ENCODE results near the gene CD22. TPM values are rescaled to one million over a fixed set of nuclear protein-coding genes. Genes with fewer than 3 reads are reported as not detected.

The CD22 gene
- polyA plus RNA-seq, 3 donors = 0.67 to 2.1 (median 0.88) TPM

DNA sequence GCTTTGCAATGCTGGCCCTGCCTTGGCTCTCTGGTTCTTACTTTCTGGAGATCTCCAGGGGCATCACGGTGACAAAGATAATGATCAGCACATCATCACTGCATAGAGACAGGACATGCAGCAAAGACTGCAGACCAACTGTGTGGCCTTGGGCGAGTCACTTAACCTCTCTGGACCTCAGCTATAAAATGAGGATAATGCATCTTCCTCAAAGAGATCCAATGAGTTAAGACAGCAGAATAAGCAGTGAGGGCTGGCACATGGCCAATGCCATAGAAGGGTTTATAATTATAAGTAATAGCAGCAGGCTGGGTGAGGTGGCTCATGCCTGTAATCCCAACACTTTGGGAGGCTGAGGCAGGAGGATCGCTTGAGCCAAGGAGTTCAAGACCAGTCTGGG is 34.7 kb upstream of the CD22 start:
- WGBS, 3 donors = 65 to 72% (median 66%) methylated on average over 3 of the region's 3 CpGs
- no peak overlapping the region for H3K27ac ChIP-seq (ENCODE audit: low read depth, low read length)

DNA sequence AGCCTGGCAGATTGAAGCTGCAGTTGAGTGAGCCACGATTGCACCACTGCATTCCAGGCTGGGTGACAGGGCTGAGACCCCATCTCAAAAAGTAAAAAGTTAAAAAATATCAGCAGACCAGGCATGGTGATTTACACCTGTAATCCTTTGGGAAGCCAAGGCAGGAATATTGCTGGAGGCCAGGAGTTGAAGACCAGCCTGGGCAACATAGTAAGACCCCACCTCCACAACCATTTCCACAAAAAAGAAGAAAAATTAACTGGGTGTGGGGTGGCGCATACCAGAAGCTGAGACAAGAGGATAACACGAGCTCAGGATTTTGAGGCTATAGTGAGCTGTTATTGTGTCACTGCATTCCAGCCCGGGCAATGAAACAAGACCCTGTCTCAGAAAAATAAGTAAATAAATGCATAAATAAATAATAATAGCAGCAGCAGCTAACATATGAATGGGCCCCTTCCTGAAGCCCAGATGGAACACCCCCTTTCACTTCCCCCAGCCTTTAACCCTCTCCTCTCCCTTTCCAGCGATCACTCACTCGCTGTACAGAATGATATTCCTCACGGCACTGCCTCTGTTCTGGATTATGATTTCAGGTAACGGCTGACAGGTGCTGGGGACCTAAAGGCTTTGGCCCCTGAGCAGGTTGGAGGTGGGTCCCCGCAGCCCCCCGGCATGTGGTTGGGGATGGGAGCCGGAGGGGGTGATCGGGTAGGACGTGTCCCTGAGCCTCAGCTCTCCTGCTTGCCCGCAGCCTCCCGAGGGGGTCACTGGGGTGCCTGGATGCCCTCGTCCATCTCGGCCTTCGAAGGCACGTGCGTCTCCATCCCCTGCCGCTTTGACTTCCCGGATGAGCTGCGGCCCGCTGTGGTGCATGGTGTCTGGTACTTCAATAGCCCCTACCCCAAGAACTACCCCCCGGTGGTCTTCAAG is 33.9 kb upstream of the CD22 start:
- no peak overlapping the region for H3K27ac ChIP-seq (ENCODE audit: low read depth, low read length)
- 45 to 63% (median 47%) methylated on average over 24 to 25 of the region's 25 CpGs for WGBS, 3 donors

DNA sequence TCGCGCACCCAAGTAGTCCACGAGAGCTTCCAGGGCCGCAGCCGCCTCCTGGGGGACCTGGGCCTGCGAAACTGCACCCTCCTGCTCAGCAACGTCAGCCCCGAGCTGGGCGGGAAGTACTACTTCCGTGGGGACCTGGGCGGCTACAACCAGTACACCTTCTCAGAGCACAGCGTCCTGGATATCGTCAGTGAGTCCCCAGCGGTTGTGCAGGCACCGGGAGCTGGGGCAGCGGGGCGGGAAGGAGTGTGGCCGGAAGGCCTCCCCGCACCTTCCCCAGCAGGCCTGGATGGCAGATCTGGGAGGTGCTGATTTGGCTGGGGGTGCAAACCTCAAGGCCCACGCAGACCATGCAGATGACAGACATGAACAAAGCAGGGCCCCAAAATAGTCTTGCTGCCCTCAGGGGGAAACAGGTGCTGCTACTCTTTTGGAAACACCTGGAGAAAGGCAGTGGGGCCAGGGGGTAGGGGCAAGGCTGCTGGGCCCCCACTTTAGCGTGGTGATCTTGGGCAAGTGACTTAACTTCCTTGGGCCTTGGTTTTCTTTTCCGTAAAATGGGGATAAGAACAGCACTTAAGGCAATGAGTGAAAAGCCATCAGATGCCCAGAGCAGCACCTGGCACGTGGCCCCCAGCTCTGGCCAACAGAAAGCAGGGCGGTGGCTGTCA is 33.1 kb upstream of the CD22 start:
- WGBS, 3 donors = 40 to 67% (median 43%) methylated on average over 24 of the region's 24 CpGs
- no peak overlapping the region for H3K27ac ChIP-seq (ENCODE audit: low read depth, low read length)

DNA sequence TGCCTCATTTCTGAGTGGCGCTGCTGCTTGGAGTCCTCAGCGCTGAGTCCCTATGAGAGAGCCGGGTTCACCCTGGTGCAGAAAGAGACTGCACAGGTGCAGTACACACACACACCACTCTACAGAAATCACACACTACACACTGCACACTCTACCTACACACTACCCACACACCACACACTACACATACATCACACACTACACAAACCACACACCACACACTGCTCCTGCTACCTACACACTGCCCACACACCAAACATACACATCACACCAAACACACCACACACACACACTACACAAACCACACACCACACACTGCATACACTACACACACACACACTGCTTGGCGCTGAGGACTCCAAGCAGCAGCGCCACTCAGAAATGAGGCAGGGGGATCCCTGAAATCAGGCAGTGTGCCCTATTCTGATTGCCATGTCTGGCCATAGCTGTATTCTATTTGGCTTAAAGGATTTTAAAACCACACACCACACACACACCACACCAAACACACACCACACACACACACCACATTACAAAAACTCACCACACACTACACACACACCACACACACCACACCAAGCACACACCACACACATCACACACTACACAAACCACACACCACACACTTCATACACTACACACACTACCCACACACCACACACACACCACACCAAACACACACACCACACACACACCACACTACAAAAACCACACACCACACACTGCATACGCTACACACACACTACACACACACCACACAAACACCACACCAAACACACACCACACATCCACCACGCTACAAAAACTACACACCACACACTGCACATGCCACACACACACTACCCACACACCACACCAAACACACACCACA is 32.1 kb upstream of the CD22 start:
- H3K27ac ChIP-seq (ENCODE audit: low read depth, low read length) = no peak overlapping the region
- WGBS, 3 donors = 86 to 93% (median 91%) methylated on average over 7 of the region's 7 CpGs

DNA sequence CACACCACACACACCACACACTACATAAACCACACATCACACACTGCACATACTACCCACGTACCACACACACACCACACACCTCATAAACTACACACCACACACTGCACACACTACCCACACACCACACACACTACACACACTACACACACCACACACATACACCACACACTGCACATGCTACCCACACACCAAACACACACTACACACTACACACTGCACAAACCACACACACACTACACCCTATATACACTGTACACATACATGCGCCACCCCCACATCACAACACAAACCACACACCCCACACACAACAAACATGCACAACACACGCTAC is 31.5 kb upstream of the CD22 start:
- no peak overlapping the region for H3K27ac ChIP-seq (ENCODE audit: low read depth, low read length)
- 94% methylated on average over 3 of the region's 3 CpGs for WGBS, 3 donors

DNA sequence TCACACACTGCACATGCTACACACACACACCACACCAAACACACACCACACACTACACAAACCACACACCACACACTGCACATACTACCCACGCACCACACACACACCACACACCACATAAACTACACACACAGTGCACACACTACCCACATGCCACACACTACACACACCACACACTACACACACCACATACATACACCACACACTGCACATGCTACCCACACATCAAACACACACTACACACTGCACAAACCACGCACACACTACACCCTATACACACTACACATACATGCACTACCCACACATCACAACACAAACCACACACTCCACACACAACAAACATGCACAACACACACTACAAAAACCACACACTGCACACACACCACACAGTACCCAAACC is 31.1 kb upstream of the CD22 start:
- no peak overlapping the region for H3K27ac ChIP-seq (ENCODE audit: low read depth, low read length)
- 93 to 99% (median 98%) methylated on average over 2 of the region's 2 CpGs for WGBS, 3 donors

DNA sequence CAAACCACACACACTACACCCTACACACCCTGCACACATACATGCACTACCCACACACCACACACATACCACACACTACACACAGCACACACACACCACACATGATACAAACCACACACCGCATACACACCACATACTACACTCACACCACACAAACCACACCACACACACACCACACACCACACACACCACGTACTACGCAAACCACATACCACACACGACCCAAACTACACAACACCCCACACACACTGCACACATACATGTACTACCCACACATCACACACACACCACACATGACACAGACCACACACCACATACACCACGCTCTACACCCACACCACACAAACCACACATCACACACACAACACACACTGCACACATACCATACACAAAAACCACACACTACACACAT is 30.4 kb upstream of the CD22 start:
- 92 to 93% (median 92%) methylated on average over 5 of the region's 5 CpGs for WGBS, 3 donors
- H3K27ac ChIP-seq (ENCODE audit: low read depth, low read length) = no peak overlapping the region

DNA sequence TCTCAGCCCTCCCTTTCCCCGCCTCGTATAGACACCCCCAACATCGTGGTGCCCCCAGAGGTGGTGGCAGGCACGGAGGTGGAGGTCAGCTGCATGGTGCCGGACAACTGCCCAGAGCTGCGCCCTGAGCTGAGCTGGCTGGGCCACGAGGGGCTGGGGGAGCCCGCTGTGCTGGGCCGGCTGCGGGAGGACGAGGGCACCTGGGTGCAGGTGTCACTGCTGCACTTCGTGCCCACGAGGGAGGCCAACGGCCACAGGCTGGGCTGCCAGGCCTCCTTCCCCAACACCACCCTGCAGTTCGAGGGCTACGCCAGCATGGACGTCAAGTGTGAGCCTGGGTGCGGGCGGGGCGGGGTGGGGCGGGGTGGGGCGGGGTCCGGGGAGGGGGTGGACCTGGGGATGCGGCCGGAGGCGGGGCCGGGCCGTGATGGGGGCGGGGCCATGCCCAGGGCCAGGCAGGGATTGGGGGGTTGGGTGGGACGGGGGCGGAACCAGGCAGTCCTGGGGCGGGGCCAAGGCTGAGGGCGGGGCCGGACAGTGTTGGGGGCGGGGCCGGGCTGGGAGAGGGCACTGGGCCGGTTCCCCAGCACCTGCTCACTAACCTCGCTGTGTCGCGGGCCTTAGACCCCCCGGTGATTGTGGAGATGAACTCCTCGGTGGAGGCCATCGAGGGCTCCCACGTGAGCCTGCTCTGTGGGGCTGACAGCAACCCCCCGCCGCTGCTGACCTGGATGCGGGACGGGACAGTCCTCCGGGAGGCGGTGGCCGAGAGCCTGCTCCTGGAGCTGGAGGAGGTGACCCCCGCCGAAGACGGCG is 29.3 kb upstream of the CD22 start:
- WGBS, 3 donors = 42 to 56% (median 56%) methylated on average over 45 to 54 of the region's 55 CpGs
- no peak overlapping the region for H3K27ac ChIP-seq (ENCODE audit: low read depth, low read length)

DNA sequence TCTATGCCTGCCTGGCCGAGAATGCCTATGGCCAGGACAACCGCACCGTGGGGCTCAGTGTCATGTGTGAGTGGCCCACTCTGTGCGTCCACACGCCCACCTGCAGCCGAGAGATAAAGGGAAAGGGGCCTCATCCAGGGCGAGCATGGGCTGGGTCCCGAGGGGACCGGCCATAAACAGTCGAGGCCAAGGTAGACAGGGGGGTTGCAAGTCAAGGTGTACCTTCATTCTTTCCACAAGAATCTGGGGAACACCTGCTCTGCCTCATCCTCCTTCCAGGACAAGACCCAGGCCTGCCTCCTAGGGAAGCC is 28.7 kb upstream of the CD22 start:
- H3K27ac ChIP-seq (ENCODE audit: low read depth, low read length) = no peak overlapping the region
- WGBS, 3 donors = 83 to 88% (median 86%) methylated on average over 10 of the region's 10 CpGs

DNA sequence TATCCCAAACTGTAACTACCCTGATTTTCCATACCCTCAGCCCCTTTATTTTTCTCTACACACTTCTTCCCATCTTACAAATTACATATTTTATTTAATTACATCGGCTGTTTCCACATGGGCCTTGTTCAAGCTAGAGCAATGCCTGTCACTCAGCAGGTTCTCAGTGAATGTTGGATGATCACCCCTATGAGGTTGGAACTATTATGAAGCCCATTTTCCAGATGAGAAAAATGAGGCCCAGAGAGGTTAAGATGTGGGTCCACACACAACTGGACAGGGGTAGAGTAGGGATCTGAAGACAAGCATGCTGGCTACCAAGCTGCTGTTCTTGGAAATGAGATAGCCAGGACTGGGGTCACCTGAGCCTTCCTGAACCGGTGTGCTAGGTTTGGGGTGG is 27.0 kb upstream of the CD22 start:
- no peak overlapping the region for H3K27ac ChIP-seq (ENCODE audit: low read depth, low read length)
- 93 to 99% (median 94%) methylated on average over 2 of the region's 2 CpGs for WGBS, 3 donors

DNA sequence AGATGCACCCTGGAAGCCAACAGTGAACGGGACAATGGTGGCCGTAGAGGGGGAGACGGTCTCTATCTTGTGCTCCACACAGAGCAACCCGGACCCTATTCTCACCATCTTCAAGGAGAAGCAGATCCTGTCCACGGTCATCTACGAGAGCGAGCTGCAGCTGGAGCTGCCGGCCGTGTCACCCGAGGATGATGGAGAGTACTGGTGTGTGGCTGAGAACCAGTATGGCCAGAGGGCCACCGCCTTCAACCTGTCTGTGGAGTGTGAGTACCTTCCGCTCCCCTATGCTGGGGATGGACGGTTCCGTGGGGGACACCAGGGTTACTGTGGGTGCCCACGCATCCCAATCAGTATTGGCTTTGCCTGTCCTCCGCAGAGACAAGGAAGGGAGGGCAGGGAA is 26.5 kb upstream of the CD22 start:
- H3K27ac ChIP-seq (ENCODE audit: low read depth, low read length) = no peak overlapping the region
- 84 to 89% (median 86%) methylated on average over 16 of the region's 16 CpGs for WGBS, 3 donors

DNA sequence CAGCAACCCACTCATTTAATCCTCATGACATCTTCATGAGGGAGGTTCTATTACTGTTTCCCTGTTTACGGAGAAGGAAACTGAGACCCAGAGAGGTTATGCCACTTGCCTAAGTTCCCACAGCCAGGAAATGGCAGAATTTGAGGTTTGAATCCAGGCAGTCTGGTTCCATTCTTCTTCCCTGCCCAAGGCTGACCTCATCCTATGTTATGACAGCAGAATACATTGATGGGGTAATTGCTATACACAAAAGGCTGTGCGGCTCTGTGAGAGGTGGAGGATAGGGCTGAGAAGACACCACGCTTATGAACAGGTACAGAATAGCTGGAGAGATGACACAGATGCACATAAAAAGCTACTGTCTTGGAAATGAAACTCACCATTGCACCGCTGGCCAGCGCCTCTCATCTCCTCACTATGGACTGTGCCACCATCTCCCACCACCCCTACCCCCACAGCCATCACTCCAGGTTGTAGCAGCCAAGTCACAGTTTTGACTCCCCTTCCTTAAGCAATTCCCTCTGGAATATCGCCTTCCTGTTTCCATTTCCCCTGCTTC is 25.6 kb upstream of the CD22 start:
- WGBS, 3 donors = 76 to 89% (median 77%) methylated on average over 6 of the region's 6 CpGs
- H3K27ac ChIP-seq (ENCODE audit: low read depth, low read length) = no peak overlapping the region

DNA sequence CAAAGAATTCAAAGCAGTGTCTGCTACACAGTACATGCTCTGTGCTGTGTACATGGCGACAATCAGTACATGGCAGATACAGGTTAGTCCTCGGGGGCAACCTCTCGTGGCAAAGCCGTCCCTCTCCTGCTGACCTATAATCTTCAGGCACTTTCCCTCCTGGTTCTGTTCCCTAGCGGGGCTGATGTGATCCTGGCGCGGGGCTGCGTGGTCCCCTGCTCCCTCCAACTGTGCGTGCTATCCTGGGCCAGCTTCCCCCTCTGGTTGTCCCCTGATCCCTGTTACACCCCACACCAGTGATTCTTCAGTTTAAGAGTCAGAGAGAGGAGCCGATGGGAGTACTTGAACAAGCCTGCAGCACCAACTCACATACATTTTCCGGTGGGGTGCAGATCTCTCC is 25.0 kb upstream of the CD22 start:
- H3K27ac ChIP-seq (ENCODE audit: low read depth, low read length) = no peak overlapping the region
- 77 to 88% (median 85%) methylated on average over 11 of the region's 11 CpGs for WGBS, 3 donors

DNA sequence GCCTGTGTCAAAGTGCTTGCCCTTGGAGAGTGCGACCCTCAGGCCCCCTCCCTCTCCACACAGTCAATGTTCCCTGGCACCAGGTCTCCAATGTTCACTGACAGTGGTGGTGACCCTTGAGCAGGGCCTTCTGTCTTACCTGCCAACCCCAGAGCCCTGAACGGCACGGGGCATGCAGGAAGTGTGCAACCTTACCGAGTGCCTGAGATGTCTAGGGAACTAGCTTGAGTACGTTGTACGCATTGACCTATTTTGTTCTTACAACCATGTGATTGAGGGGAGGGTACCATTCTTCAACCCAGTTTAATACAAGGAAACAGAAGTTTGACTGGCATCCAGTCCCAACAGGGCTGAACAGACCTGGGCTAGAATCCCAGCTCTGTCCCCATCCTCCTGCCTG is 23.8 kb upstream of the CD22 start:
- 58 to 92% (median 68%) methylated on average over 6 of the region's 6 CpGs for WGBS, 3 donors
- no peak overlapping the region for H3K27ac ChIP-seq (ENCODE audit: low read depth, low read length)

DNA sequence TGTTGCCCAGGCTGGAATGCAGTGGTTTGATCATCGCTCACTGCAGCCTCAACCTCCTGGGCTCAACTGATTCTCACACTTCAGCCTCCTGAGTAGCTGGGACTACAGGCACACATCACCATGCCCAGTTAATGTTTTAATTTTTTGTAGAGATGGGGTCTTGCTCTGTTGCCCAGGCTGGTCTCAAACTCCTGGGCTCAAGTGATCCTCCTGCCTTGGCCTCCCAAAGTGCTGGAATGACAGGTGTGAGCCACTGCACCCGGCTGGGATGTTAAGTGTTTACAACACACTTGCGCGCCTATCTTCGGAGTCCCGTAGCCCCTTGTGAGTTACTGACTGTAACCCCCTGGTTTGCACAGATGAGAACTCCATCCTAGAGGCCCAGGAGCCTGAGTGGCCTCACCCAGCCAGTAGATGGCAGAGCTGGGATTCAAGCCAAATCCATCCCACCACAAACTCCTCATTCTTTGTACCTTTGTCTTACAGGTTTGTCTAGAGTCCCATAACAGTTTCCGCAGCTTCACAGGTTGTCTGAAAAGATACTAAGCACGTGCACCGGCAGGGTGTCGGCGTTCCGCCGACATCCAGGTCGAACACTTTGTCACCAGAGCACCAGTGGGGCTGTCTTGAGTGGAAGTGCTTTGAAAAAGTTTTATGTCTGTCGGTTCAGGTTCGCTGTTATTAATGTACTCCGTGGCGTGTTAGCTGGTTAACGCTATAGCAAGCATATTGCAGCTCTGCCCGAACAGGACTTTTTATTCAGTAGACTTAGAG is 22.3 kb upstream of the CD22 start:
- no peak overlapping the region for H3K27ac ChIP-seq (ENCODE audit: low read depth, low read length)
- WGBS, 3 donors = 88 to 96% (median 94%) methylated on average over 20 of the region's 20 CpGs

DNA sequence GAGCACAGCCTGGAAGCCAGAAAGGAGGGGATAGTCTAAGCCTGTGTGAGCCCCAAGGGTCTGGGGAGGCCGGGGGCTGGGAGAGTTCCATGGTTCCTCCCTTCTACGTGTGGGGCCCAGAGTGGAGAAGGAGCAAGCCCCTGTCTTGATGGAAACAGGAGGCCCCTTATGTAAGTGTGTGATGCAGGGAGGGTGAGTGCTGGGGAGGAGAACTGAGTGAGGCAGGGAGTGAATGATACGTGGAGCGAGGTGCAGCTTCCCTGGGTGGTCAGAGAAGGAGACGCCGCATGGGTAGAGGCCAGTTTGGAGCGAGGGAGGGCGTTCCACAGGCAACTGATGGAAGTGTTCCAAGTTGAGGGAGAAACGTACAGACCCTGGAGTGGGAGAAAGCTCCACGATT is 21.1 kb upstream of the CD22 start:
- 64 to 71% (median 64%) methylated on average over 10 of the region's 10 CpGs for WGBS, 3 donors
- H3K27ac ChIP-seq (ENCODE audit: low read depth, low read length) = no peak overlapping the region

DNA sequence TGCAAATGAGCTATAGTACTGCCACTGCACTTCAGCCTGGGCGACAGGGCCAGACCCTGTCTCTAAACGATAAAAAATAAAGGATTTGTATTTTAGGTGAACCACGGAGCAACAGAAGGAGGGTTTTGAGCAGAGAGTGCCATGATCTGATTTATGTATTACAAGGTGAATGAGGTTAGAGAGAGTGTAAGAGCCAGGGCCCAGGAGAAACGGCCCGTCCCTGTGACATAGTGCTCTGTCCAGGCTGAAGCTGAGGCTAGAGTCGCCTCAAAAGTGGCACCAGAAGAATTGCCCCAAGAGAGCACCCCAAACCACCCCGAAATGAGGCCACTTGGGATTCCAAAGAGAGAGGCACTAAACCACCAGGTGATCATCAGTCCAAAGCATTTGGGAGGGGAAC is 20.1 kb upstream of the CD22 start:
- H3K27ac ChIP-seq (ENCODE audit: low read depth, low read length) = no peak overlapping the region
- 74 to 87% (median 86%) methylated on average over 7 of the region's 7 CpGs for WGBS, 3 donors
